ENCODE results near the gene JADE1. TPM values are rescaled to one million over a fixed set of nuclear protein-coding genes. Genes with fewer than 3 reads are reported as not detected.

JADE1 gene
- total and polyA plus RNA-seq, 2 of the 4 experiments (the other 2 are of a cell fraction): 13.8 to 32.6 TPM

DNA sequence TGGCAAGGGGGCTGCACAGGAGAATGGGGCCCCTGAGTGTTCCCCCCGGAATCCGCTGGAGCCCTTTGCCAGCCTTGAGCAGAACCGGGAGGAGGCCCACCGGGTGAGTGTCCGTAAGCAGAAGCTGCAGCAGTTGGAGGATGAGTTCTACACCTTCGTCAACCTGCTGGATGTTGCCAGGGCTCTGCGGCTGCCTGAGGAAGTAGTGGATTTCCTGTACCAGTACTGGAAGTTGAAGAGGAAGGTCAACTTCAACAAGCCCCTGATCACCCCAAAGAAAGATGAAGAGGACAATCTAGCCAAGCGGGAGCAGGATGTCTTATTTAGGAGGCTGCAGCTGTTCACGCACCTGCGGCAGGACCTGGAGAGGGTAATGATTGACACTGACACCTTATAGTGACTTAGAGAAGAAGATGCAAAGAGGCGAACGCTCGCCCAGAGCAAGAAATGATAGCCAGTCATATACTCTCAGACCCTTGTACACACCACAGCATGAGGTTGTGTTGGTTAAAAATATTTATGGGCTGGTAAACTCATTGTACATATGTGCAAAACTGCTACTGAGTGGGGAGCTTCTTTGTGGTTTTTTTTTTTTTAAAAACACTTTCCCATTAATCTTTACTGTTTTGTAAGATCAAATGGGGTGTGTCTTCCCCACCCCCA is 52.5 kb downstream of the JADE1 start:
- ATAC-seq (ENCODE audit: low read depth): no peak
- Histone ChIP-seq H3K18ac (ENCODE audit: low read depth, low read length) (no peak overlapping the region), H2BK120ac (ENCODE audit: low read depth, low read length) (peak overlapping the region; percentile 4; the same call in 1 of the 2 replicates), H3K27ac (ENCODE audit: insufficient read depth, low read length) (no peak overlapping the region), H4K8ac (ENCODE audit: low read depth in 2 of 2, low read length in 2 of 2) (no peak overlapping the region; a peak in 2 of 4 replicates), H3K23ac (ENCODE audit: low read depth, low read length) (no peak overlapping the region), H3K56ac (ENCODE audit: extremely low read depth, insufficient read depth, low read length) (no peak overlapping the region), H3K9ac (ENCODE audit: low read depth, low read length) (no peak overlapping the region), H4K91ac (ENCODE audit: insufficient read depth, low read depth, low read length) (no peak overlapping the region), H4K20me1 (ENCODE audit: insufficient read depth, low read length) (peaks cover 10% of the 10 kb centered on the region; the same call in 1 of the 2 replicates), H3K4me3 (ENCODE audit: insufficient read depth, low read depth, low read length) (no peak overlapping the region), H2BK5ac (ENCODE audit: low read depth, low read length, poor library complexity, severe bottlenecking) (no peak overlapping the region), H3K36me3 (ENCODE audit: control insufficient read depth, insufficient read depth, low read length) (peaks cover 48% of the 10 kb centered on the region), H2AK9ac (replicated peaks; ENCODE audit: low read depth, low read length, poor library complexity) (peak overlapping the region; percentile 8), H2AFZ (replicated peaks; ENCODE audit: low read length, poor library complexity) (no peak overlapping the region), H4K5ac (ENCODE audit: low read depth, low read length) (no peak overlapping the region), H3K4me2 (ENCODE audit: low read depth, low read length) (no peak overlapping the region), H2AK5ac (ENCODE audit: low read depth, low read length) (peak overlapping the region; percentile 18; the same call in 1 of the 2 replicates), H3K9me1 (ENCODE audit: insufficient read depth, low read length) (peaks cover 42% of the 10 kb centered on the region), H2BK15ac (ENCODE audit: low read depth, low read length) (no peak overlapping the region), H3K4ac (ENCODE audit: low read depth, low read length) (no peak overlapping the region; the same call in 1 of the 2 replicates), H2BK20ac (ENCODE audit: low read depth, low read length) (no peak overlapping the region), H3K9me3 (ENCODE audit: control insufficient read depth, insufficient read depth, low read length) (no peaks in the 10 kb centered on the region), H3K27me3 (ENCODE audit: control insufficient read depth, insufficient read depth, low read length) (no peaks in the 10 kb centered on the region), H3K4me1 (ENCODE audit: control insufficient read depth, insufficient read depth, low read length) (peaks cover 26% of the 10 kb centered on the region), H3K79me1 (ENCODE audit: low read depth in 1 of 2, low read length in 2 of 2) (peaks cover 53 to 78% of the 10 kb centered on the region in 2 experiments), H3K14ac (replicated peaks; ENCODE audit: low read depth, low read length) (no peak overlapping the region)
- ChIA-PET CTCF (no interaction called here), POLR2A (ENCODE audit: unreplicated experiment) (no interaction called here)
- intact Hi-C loops (cut with micrococcal nuclease) (loop anchor here (5.0 kb wide), 4 partner anchors 290 to 575 kb away; partner anchors contain the start of gene PGRMC2), in situ Hi-C loops (cut with MboI; ENCODE audit: low sequenced_read_pairs) (loop anchor here (5.0 to 10.0 kb wide), 5 partner anchors 50 to 667 kb away; partner anchors contain the start of gene PGRMC2), dilution Hi-C loops (cut with HindIII; ENCODE audit: low sequenced_read_pairs, unreplicated experiment) (no loop called here)
- no peak for DNase-seq
- no TSS peak for BruUV-seq (replicated peaks)
- WGBS, 2 experiments (ENCODE audit: extremely low coverage in 2 of 2, insufficient read length in 1 of 2): 100% methylated on average over 6 of the region's 13 CpGs; no CpG with 5 or more reads in 1 of the 2 experiments
- TF ChIP-seq SMC3 (IDR thresholded peaks at IDR 0.05; ENCODE audit: low read depth, low read length) (no peak), CEBPB (IDR thresholded peaks at IDR 0.05; ENCODE audit: low read depth, low read length) (no peak), POLR2A (IDR thresholded peaks at IDR 0.05; ENCODE audit: low read depth, low read length) (no peak), RCOR1 (IDR thresholded peaks at IDR 0.05; ENCODE audit: insufficient replicate concordance, low read length) (no peak), MAZ (IDR thresholded peaks at IDR 0.05; ENCODE audit: borderline replicate concordance, low read depth, low read length) (no peak), MAFK (IDR thresholded peaks at IDR 0.05; ENCODE audit: low read depth, low read length) (no peak), FOS (IDR thresholded peaks at IDR 0.05; ENCODE audit: low read depth, low read length) (no peak), MXI1 (IDR thresholded peaks at IDR 0.05; ENCODE audit: borderline replicate concordance, low read depth, low read length) (no peak), RAD21 (IDR thresholded peaks at IDR 0.05; ENCODE audit: low read length) (no peak), CHD1 (IDR thresholded peaks at IDR 0.05; ENCODE audit: low read depth, low read length) (no peak), NFE2L2 (IDR thresholded peaks at IDR 0.05; ENCODE audit: low read depth, low read length) (no peak), BHLHE40 (IDR thresholded peaks at IDR 0.05; ENCODE audit: low read depth, low read length) (no peak)
- TF ChIP-seq, protein P1, sequence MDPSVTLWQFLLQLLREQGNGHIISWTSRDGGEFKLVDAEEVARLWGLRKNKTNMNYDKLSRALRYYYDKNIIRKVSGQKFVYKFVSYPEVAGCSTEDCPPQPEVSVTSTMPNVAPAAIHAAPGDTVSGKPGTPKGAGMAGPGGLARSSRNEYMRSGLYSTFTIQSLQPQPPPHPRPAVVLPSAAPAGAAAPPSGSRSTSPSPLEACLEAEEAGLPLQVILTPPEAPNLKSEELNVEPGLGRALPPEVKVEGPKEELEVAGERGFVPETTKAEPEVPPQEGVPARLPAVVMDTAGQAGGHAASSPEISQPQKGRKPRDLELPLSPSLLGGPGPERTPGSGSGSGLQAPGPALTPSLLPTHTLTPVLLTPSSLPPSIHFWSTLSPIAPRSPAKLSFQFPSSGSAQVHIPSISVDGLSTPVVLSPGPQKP (IDR thresholded peaks at IDR 0.05; ENCODE audit: borderline replicate concordance, low read depth, low read length): no peak
- TF ChIP-seq, protein P2, sequence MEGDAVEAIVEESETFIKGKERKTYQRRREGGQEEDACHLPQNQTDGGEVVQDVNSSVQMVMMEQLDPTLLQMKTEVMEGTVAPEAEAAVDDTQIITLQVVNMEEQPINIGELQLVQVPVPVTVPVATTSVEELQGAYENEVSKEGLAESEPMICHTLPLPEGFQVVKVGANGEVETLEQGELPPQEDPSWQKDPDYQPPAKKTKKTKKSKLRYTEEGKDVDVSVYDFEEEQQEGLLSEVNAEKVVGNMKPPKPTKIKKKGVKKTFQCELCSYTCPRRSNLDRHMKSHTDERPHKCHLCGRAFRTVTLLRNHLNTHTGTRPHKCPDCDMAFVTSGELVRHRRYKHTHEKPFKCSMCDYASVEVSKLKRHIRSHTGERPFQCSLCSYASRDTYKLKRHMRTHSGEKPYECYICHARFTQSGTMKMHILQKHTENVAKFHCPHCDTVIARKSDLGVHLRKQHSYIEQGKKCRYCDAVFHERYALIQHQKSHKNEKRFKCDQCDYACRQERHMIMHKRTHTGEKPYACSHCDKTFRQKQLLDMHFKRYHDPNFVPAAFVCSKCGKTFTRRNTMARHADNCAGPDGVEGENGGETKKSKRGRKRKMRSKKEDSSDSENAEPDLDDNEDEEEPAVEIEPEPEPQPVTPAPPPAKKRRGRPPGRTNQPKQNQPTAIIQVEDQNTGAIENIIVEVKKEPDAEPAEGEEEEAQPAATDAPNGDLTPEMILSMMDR (conservative IDR thresholded peaks at IDR 0.05; ENCODE audit: low read depth, low read length): no peak
- TF ChIP-seq, protein P3, sequence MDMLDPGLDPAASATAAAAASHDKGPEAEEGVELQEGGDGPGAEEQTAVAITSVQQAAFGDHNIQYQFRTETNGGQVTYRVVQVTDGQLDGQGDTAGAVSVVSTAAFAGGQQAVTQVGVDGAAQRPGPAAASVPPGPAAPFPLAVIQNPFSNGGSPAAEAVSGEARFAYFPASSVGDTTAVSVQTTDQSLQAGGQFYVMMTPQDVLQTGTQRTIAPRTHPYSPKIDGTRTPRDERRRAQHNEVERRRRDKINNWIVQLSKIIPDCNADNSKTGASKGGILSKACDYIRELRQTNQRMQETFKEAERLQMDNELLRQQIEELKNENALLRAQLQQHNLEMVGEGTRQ (IDR thresholded peaks at IDR 0.05; ENCODE audit: low read depth, low read length): no peak
